GM18951 (cell line): ENCODE results near the gene CRABP2.

Source experiments
- POLR2A ChIP-seq: IDR thresholded peaks from 4 replicates; pipeline ENCODE4 v1.6.1; 2011; ENCODE audit warnings: mild to moderate bottlenecking; ENCODE audit not compliant: insufficient read length, insufficient read depth; ENCODE audit errors: extremely low read depth
- in situ Hi-C: fragments of 300-500 bp; cut with MboI; formaldehyde crosslinking; loops from one replicate; pipeline ENCODE4 v1.12.0; 2022; ENCODE audit warnings: low sequenced_read_pairs, mixed read lengths, inconsistent platforms; ENCODE audit not compliant: unreplicated experiment

CRABP2 gene

GRCh38 chr1:156673387-156674121 lies 31.8 kb downstream of the CRABP2 start:
- no peak for TF ChIP-seq POLR2A
- in situ Hi-C loops = no loop called here

GRCh38 chr1:156671804-156672203 lies 33.6 kb downstream of the CRABP2 start:
- TF ChIP-seq POLR2A = no peak
- in situ Hi-C loops = no loop called here

DNA sequence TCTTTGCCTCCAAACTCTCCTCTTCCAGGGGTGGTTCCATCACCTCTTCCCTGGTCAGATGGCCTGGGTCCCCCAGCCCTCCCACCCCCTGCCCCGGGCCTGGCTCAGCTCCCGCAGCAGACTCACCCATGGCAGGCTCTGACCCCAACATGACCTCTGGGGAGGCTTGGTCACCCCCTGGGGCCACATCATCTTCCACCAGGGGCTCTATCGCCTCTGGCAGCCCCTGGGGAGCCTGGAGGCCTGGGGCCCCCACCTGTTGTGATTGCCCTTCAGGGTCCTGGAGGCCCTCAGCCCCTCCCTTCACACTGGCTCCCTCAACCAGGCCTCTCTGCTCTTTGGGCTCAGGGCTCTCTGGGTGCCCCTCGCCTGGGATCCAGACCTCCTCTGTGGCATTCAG lies 34.6 kb downstream of the CRABP2 start:
- in situ Hi-C loops = no loop called here
- no peak for TF ChIP-seq POLR2A

- in situ Hi-C loops = no loop called here
- no peak for TF ChIP-seq POLR2A
Measured at GRCh38 chr1:156670359-156670758, 35.0 kb downstream of the CRABP2 start.

GRCh38 chr1:156669794-156670193 lies 35.6 kb downstream of the CRABP2 start:
- TF ChIP-seq POLR2A = no peak
- in situ Hi-C loops = no loop called here

DNA sequence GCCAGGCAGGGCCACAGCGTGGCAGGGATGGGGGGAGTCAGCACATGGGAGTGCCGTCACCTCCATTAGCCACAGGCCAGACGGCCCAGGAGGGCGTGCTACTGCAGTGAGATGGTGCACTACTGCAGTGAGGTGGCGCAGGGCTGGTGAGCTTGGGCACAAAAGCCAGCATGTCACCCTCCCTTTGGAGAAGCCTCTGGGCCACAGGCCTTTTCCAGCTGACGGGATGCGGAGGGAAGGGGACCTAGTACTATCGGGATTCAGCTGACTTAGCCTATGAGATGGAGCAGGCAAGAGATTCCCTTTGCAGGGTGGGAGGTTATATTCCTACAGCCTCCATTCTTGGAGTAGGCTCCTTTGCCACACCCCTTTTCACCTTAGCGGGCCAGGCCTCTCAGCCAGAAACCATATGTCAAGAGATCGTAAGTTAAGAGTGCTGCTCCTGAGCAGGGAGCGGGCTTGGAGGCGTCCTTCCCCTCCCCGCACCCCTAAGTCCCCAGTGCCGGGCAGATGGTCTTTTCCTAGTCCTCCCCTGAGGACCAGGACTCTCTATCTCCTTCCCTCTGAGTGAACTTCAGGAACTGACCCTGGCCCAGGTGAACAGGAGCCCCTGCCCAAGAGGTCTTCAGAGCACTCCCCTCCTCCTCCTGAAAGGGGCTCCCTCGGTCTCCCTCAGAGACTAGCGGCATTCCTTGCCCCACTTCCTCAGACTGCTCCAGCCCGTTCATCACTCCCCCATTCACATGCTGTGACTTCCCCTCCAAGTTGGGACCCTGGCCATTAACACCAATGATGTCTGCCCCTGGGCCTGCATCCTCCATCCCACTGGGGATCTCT lies 36.4 kb downstream of the CRABP2 start:
- in situ Hi-C loops = no loop called here
- no peak for TF ChIP-seq POLR2A

DNA sequence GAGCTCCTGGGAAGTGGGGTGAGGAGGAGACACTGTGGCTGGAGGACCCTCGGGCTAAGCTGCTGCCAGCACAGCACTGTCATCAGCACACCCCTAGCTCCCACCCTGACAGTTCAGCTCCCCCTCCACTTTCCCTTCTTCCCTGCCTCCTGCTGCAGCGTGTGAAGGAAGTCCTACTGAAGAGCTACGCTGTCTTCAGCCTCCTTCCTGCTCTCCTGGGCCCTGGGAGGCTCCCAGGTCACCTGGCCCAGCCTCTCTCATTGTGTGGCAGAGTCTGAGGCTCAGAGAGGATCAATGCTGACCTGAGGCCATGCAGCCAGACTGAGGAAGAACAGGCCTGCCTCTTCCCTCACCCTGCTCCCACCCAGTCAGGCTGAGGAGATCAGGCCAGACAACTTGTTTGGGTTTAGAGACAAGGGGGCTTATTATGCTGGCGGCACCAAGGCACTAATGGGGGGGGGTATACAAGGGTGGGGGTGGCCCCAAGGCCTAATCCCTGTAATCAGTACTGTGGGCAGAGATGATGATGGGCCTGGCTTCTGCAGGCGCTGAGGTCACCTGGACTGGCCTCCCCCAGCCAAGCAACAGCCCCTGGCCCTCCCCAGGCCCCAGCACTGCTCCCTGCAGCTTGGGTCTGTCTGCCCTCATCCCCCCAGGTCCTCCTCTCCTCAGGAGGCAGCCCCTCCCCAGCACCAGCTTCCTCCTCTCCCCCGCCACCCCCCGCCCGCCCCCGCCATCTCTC lies 37.2 kb downstream of the CRABP2 start:
- in situ Hi-C loops = no loop called here
- no peak for TF ChIP-seq POLR2A

DNA sequence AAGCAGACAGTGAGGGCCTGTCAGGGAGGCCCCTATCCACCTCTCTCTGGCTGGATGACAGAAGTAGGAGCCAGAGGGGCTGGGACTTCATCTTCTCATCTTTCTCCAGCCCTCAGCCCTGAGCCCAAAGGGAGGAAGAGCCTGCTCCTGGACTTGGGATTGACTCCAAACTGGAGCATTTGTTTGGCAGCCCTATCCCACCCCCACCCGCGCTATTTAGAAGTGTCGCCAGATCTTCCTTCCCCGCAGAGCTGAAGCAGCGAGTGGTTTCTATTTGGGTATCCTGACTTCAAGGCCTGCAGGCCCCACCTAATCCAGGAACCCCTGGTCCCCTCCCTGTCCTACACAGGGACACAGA lies 37.8 kb downstream of the CRABP2 start:
- in situ Hi-C loops = no loop called here
- no peak for TF ChIP-seq POLR2A

- in situ Hi-C loops = no loop called here
- no peak for TF ChIP-seq POLR2A
Measured at GRCh38 chr1:156666862-156667609, 38.3 kb downstream of the CRABP2 start.

- no peak for TF ChIP-seq POLR2A
- in situ Hi-C loops = no loop called here
Measured at GRCh38 chr1:156665539-156665938, 39.8 kb downstream of the CRABP2 start.

- in situ Hi-C loops = no loop called here
- no peak for TF ChIP-seq POLR2A
Measured at GRCh38 chr1:156664767-156665411, 40.5 kb downstream of the CRABP2 start.

DNA sequence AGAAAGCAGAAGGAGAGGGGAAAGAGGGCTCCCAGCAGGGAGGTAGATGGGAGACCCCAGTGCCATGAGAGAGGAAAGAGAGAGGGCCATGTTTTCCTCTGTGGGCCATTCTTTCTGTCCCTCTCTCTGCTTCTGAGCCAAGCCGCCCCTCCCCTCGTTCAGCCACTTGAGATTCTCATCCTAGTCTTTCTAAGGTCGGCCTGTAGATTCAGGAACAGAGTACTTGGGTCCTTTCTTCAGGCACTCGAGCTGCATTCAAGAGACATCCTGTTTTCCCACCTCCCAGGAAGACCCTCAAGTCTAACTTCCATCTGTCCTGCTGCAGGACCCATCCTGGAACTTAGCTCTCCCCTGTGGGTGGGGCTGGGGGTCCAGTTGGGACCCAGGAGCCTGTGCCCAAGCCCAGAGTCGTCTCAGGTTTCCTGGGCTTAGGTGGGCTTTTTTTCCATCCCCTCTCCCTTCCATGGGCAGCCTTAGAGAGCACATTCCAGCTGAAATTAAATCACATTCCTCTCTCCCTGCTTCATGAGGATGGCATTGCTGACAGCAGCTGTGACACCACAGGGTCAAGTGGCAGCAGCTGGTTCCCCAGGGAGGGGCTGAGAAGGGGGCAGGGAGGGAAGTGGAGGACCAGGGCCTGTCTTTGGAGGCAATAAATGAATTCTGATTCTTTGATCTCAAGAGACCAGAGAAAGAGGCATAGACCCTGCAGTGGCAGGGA lies 41.2 kb downstream of the CRABP2 start:
- in situ Hi-C loops = no loop called here

DNA sequence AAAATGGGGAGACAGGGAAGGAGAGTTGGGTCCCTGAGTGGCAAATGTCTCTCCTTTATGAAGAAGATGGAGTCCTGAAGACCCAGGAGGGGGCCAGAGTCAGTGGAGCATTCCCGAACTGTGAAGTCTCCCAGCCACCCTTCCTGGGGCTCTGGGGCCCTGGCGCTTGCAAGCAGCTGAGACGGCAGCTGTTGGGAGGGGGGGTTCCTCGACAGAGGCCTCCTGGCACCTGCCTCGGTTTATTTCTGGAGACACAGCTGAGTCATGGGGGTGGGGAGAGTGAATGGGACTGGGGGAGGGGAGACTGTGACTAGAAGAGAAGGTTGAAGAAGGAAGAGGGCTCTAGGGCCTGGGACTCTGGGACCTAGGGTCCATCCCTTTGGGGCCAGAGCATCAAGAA lies 42.2 kb downstream of the CRABP2 start:
- in situ Hi-C loops = no loop called here
- TF ChIP-seq POLR2A = no peak

More for the DNA sequence above, 41.2 kb downstream of the CRABP2 start:
- no peak for TF ChIP-seq POLR2A
